ENCODE data around the gene COMTD1.
A peak's percentile ranks its signal among the peaks of the same experiment; 100 is the strongest.
"Not testable (repeated sequence)": the region's sequence is repeated elsewhere in the genome, so short reads cannot be mapped to it uniquely, and the experiment has no call there.

COMTD1 gene

GRCh38 chr10:75221492-75221891, 14.3 kb downstream of the COMTD1 start:
- not testable (repeated sequence) for DNase-seq (ENCODE audit: low read depth)

- DNase-seq (ENCODE audit: low read depth): no peak
Measured at GRCh38 chr10:75220274-75220673, 15.5 kb downstream of the COMTD1 start.

- no peak for DNase-seq (ENCODE audit: low read depth)
Measured at GRCh38 chr10:75212343-75212742, 23.4 kb downstream of the COMTD1 start.

GRCh38 chr10:75211007-75211691, 24.6 kb downstream of the COMTD1 start:
- no peak for DNase-seq (ENCODE audit: low read depth)

- DNase-seq (ENCODE audit: low read depth): peak; percentile 90
Measured at GRCh38 chr10:75210282-75211006, 25.3 kb downstream of the COMTD1 start, which contains the start of gene VDAC2. VDAC2 (plus strand) TSS chr10:75210796; CDS start chr10:75211159, 363 bp downstream.

- peak; percentile 73 for DNase-seq (ENCODE audit: low read depth)
Measured at GRCh38 chr10:75209921-75210281, 25.9 kb downstream of the COMTD1 start.

GRCh38 chr10:75209086-75209920, 26.5 kb downstream of the COMTD1 start:
- DNase-seq (ENCODE audit: low read depth): no peak

- no peak for DNase-seq (ENCODE audit: low read depth)
Measured at GRCh38 chr10:75208181-75208580, 27.6 kb downstream of the COMTD1 start.

- DNase-seq (ENCODE audit: low read depth): no peak
Measured at GRCh38 chr10:75207857-75208144, 28.0 kb downstream of the COMTD1 start.

GRCh38 chr10:75207079-75207856, 28.5 kb downstream of the COMTD1 start:
- no peak for DNase-seq (ENCODE audit: low read depth)

GRCh38 chr10:75206638-75207037, 29.1 kb downstream of the COMTD1 start:
- not testable (repeated sequence) for DNase-seq (ENCODE audit: low read depth)

GRCh38 chr10:75205908-75206307, 29.8 kb downstream of the COMTD1 start:
- DNase-seq (ENCODE audit: low read depth): no peak

GRCh38 chr10:75203724-75204123, 32.0 kb downstream of the COMTD1 start:
- DNase-seq (ENCODE audit: low read depth): no peak

GRCh38 chr10:75203046-75203620, 32.6 kb downstream of the COMTD1 start:
- not testable (repeated sequence) for DNase-seq (ENCODE audit: low read depth)

GRCh38 chr10:75202321-75203045, 33.3 kb downstream of the COMTD1 start:
- no peak for DNase-seq (ENCODE audit: low read depth)

GRCh38 chr10:75201793-75202307, 33.9 kb downstream of the COMTD1 start:
- no peak for DNase-seq (ENCODE audit: low read depth)

GRCh38 chr10:75199949-75200348, 35.8 kb downstream of the COMTD1 start:
- not testable (repeated sequence) for DNase-seq (ENCODE audit: low read depth)

GRCh38 chr10:75197906-75198305, 37.9 kb downstream of the COMTD1 start:
- no peak for DNase-seq (ENCODE audit: low read depth)

GRCh38 chr10:75197066-75197465, 38.7 kb downstream of the COMTD1 start:
- DNase-seq (ENCODE audit: low read depth): no peak

- no peak for DNase-seq (ENCODE audit: low read depth)
Measured at GRCh38 chr10:75195035-75195763, 40.6 kb downstream of the COMTD1 start.
